CD4-positive, alpha-beta T cell treated with Interleukin-17A for 4 hours (primary cell): ENCODE results near the gene SUMO3.
A peak's percentile ranks its signal among the peaks of the same experiment; 100 is the strongest.

Experiments
- DNase-seq: peaks from one replicate; pipeline ENCODE4 v3.0.0-alpha.2; 2020; ENCODE audit warnings: mixed read lengths

The SUMO3 gene

DNA sequence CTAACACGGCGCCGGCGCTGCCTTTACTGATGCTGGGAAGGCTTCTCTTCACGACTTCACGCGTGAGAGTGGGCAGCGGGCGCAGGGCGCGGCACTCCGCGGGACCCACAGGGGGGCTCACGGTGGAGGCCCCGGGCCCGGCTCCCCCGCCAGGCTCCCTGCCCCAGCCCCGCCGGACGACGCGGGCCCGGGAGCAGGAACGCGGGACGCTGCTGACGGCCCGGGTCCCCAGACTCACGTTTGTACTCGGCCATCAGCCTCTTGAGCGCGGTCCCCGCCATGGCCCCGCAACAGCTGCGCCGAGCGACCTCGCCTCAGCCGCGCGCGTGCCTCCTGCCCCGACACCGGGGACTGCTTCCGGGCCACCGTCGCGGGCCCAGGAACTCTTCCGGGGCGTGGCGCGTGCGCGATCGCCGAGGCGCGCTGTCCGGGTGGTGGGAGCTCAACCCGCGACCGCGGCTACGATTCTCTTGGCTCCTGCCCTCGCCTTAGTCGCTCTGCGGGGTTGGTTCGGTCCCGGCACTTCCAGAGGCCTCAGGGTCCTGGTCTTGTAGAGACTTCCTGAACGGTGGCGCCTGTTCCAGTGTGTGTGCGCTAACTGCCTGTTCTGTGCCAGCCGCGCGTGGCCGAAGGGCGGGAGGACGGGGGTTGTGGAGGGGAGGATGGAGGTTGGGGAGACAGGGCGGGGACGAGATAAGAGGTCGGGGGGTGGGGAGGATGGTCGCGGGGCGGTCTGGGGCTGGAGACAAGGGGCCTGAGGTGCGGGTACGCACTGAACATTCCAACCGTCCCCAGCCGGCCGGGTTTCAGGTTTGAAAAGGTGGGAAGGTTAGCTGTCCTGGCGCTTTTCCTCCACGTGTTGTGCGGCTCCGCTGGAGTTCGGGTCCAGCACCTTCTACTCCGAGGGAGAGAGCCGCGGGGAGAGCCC is 16.1 kb downstream of the SUMO3 start, which contains the start of gene UBE2G2:
TSS of gene UBE2G2 (minus strand) at position 353 of the 928 bp plus-strand sequence. CDS start at position 281, 72 bp downstream.
- DNase-seq: peak; percentile 87

DNA sequence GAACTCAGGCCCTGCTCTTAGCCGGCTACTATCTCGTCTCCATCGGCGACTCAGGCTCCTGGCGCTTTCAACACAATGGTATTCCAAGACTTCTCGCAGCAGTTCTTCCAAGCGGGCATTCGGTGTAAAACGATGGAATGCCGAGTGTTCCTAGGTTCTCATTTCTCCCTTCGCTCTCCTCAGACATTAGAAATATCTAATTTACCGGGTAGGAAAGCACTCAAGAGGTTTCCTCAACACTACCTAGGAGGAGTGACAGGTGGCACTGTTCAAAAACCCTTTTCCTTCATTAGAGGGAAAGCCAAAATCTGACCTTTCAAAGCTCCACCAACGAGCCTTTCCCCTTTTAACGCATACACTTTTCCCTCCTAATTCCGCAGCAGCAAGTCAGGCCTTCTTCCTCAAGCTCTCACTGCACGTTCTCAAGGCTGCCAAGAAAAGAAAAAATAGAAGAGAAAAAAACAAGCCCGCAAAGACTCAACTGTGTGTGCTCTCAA is 16.8 kb downstream of the SUMO3 start:
- peak; percentile 42 for DNase-seq

DNA sequence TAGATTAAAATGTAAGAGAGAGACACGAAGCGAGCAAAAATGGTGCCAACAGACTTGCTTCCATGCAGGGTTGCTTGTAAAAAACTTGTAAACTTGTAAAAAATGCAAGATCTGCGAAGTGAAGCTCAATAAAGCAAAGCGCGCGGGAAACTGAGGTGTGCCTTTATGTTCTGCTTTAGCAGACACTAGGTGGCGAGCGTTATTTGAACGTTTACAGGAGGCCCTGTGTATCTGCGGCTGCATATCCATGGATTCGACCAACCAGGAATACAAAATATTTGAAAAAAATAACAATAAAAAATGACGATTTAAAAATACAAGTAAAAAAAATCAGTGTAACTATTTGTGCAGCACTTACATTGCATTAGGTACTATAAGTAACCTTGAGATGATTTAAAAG is 17.8 kb downstream of the SUMO3 start:
- peak; percentile 34 for DNase-seq

- no peak for DNase-seq
These were observed 18.2 kb downstream of the SUMO3 start for GRCh38 chr21:44799646-44800045.

GRCh38 chr21:44797775-44798174 is 20.1 kb downstream of the SUMO3 start:
- no peak for DNase-seq

DNA sequence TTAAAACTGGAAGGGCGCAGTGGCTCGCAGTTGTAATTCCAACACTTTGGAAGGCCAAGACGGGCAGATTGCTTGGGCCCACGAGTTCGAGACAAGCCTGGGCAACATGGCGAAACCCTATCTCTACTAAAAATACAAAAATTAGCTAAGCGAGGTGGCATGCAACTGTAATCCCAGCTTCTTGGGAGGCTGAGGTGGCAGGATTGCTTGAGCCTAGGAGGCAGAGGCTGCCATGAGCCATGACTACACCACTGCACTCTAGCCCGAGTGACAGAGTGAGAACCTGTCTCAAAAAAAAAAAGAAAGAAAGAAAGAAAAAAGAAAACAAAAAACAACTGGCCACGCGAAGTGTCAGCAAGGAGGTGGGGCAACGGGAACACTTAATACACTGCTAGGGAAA is 22.5 kb downstream of the SUMO3 start:
- no peak for DNase-seq

GRCh38 chr21:44793592-44794374 is 24.1 kb downstream of the SUMO3 start:
- no peak for DNase-seq

DNA sequence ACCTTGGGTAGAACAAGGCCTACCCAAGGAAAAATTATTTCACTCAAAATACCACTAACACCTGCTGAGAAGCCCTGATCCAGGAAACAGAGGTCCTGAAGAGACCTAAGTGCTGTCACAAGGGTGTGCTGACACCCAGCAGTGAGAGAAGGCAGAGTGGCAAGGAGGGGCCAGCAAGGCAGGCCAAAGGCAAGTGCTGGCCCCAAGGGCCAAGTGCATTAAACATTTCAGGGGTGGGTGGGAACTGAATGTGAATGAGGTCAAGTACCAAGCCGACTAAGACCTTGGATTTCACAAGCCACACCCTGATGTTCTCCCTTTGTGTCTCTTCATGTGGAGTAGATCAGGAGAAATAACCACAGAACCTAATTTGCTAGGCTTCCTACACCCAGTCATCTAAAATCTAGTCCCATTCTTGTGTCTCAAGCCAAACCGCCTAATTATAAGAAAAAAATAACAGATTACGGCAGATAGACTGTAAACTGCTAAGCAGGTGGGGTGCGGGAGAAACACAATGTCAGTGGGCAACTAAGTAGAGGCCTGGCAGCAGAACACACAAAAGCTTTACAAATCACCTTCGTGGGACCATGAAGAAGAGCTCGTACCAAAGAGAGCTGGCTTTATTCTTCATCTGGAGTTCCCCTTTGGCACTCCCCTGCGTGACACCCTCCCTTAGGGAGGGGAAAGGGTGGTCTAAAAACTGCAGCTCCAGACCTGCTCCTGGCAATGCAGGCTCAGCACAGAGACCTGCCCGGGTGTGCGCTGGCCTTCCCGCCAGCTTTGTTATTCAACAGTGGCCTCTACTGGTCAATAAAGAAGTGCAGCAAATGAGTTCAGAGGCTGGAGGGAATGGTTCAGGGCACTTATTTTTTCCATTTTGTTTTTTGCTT is 24.9 kb downstream of the SUMO3 start:
- peak; percentile 60 for DNase-seq

GRCh38 chr21:44791993-44792392 is 25.9 kb downstream of the SUMO3 start:
- DNase-seq: no peak

- no peak for DNase-seq
These were observed 26.6 kb downstream of the SUMO3 start for GRCh38 chr21:44791246-44791645.

DNA sequence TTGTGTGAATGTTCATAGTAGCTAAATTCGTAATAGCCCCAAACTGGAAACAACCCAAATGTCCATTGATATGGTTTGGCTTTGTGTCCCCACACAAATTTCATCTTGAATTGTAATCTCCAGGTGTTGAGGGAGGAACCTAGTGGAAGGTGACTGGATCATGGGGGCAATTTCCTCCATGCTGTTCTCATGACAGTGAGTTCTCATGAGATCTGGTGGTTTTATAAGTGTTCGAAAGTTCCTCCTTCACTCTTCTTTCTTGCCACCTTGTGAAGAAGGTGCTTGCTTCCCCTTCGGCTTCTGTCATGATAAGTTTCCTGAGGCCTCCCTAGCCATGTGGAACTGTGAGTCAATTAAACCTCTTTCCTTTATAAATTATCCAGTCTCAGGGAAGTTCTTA is 27.5 kb downstream of the SUMO3 start:
- DNase-seq: no peak

DNA sequence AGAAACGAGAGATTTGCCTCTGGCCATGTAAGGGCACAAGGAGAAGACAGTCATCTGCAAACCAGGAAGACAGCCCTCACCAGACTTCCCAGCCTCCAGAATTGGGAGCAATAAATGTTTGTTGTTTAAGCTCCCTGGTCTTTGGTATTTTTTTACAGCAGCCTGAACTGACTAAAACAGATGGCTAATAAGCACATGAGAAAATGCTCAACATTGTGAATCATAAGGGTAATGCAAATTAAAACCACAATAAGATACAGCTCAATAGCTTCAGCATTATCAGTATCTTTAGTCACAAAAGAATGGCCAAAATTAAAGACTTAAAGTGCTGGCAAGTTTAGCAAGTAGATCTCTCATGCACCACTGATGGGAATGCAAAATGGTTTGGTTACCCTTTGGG is 28.0 kb downstream of the SUMO3 start:
- DNase-seq: no peak

DNA sequence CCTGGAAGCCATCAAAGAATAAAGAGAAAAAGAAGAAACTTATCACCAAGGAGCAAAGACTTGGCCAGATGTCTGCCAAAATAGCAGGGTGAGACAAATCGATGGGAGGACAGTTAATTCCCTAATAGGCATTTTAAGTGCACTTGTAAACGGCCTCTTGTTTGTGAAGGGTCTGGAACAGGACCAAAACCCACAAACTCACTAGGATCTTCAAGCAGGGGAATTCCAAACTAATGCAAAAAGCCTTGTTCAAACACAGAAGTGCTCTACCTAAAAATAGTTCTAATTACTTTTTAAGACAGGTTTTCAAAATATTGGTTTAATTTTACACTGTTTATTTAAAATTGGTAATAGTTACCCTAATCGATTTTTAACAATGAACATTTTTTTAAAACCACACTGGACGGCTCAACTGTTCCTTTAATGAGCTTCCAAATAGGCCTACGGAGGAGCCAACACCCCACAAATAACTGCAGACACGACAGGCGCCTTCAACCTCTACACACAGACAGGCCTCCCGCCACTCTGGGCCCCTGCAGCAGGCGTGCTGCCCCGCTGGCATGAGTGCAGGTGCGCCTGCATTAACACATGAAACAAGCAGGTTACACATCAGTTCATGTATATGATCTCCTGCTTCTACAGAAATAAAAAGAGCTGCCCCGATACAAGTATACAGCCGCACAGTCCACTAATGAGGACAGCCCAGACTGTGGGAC is 32.1 kb downstream of the SUMO3 start:
- no peak for DNase-seq

DNA sequence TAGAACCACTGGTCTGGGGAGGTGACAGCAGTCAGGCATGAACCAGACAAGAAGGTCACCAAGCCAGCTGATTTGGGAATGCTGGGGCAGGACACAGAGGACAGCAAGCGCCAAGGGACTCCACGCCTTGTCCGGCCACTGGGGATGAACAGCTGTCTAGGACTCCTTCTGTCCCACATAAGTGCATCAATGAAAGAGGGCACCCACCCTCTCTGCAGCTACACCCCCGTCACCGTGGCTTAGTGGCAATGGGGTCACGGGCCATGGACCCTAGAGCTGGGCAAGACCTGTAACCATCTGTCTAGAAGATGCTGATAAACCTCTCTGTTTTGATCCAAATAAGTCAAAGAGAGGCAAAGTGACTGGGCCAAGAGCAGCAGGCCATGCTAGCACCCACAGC is 33.1 kb downstream of the SUMO3 start:
- no peak for DNase-seq

DNA sequence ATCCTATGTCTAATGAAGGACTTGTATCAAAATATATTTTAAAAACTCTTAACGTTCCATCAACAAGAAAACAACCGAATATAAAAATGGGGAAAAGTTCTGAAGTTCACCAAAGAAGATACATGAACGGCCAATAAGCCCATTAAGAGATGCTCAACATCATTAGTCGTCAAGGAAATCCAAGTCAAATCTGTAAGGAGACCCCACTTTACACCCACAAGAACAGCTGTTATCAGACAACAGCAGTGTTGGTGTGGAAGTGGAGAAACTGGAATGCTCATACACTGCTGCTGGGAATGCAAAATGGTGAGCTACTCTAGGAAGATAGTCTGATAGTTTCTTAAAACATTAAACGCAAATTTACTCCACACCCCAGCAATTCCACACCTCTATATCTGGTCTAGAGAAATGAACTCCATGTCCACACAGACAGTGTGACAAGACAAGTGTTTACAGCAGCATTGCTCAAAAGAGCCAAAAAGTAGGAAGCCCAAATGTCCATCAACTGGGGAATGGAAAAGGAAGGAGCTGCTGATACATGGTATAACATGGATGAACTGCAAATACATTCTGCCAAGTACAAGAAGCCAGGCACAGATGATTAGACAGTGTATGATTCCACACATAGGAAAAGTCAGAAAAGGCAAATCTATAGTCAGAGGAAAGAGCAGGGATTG is 34.7 kb downstream of the SUMO3 start:
- DNase-seq: no peak

DNA sequence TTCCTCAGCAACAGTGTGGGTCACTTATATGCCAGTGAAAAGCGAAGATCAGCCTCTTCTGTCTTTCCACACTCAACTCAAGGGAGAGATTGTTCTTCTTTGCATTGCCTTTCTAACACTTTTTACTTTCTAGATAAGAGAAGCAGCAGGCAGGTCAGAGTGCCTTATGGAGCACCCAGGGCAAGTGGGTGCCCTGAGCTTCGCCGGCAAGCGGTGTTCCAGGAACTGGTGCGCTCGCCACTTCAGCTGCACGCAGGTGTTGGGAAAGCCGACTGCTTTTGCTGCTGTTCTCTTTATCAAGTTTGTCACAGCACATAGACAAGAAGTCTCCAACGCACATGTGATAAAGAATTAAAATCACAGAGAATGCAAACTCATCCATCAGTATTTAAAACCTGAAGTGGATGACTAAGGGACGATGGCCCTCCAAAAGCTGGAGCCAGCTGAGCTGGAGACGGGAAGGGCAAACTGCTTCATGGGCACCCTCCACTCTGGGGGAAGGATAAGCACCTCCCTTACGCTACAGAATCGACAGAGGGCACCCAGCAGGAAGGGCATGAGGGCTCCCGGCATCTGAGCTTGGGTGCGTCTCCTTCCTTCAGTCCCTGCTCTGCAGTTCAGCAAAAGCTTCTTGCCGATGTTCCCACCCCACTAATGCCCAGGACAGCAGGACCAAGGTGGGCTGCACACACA is 36.9 kb downstream of the SUMO3 start:
- DNase-seq: no peak

- DNase-seq: no peak
These were observed 37.7 kb downstream of the SUMO3 start for GRCh38 chr21:44780137-44780502.

GRCh38 chr21:44779417-44780136 is 38.3 kb downstream of the SUMO3 start:
- DNase-seq: no peak

GRCh38 chr21:44778983-44779382 is 38.9 kb downstream of the SUMO3 start:
- no peak for DNase-seq

DNA sequence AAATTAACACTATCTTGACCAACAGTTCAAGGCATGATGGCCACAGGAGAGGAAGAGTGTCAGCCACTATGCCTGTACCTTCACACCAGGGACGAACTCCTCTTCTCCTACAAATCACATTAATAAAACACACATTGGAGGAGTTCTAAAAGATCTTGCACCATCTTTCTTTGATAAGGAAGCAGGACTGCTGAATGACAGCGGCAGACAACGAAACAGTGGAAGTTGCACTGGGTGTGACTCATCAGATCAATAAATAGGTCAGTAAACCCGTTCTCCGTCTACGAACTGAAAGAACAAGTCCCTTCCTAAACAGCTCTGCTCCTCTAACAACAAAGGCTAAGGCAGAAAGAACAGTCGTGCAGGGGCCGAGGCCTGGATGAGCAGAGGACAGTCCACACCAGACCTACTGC is 39.4 kb downstream of the SUMO3 start:
- no peak for DNase-seq
